ENCODE measurements around the gene NBEAL2. TPM values are rescaled to one million over a fixed set of nuclear protein-coding genes. Genes with fewer than 3 reads are reported as not detected.
A peak's percentile ranks its signal among the peaks of the same experiment; 100 is the strongest.
"Not testable (repeated sequence)": the region's sequence is repeated elsewhere in the genome, so short reads cannot be mapped to it uniquely, and the experiment has no call there.

NBEAL2 gene
- polyA plus RNA-seq, 3 donors, result 10.4 to 622 (median 17.3) TPM

GRCh38 chr3:46962990-46963389 is 16.5 kb upstream of the NBEAL2 start:
- H3K27ac ChIP-seq (ENCODE audit: low read depth in 1 of 2, low read length in 2 of 2), result no peak overlapping the region
- H3K9me3 Mint-ChIP-seq, result peaks cover 0 to 3% (median 0%) of the 10 kb centered on the region in 7 donors
- H3K4me3 ChIP-seq (replicated peaks in 1 of 3; ENCODE audit: low read depth in 2 of 3, low read length in 3 of 3), result no peak overlapping the region
- no peak overlapping the region for H3K4me2 ChIP-seq (replicated peaks; ENCODE audit: extremely low read depth, low read length, poor library complexity, severe bottlenecking)
- H3K27me3 Mint-ChIP-seq (ENCODE audit: low read depth in 3 of 3), result peaks cover 0 to 3% (median 1%) of the 10 kb centered on the region in 3 donors
- intact Hi-C loops (cut with micrococcal nuclease), result no loop called here
- H2AFZ ChIP-seq (ENCODE audit: insufficient read depth, low read depth, low read length, poor library complexity, severe bottlenecking), result no peak overlapping the region
- peaks cover 90% of the 10 kb centered on the region for H3K79me2 ChIP-seq (ENCODE audit: insufficient read depth, low read length)
- H3K36me3 Mint-ChIP-seq, result peaks cover 36 to 51% of the 10 kb centered on the region in 2 donors
- peak overlapping the region in 3 of 7 donors; percentile 61 to 62 (median 61) for H3K27ac Mint-ChIP-seq
- DNase-seq, result no peak
- no peak overlapping the region for H3K9ac ChIP-seq (ENCODE audit: insufficient read depth, low read length, poor library complexity, severe bottlenecking)
- H3K4me3 Mint-ChIP-seq, result no peak overlapping the region
- peaks cover 44 to 71% of the 10 kb centered on the region in 2 donors for H3K4me1 ChIP-seq (ENCODE audit: control insufficient read depth in 1 of 2, insufficient read depth in 2 of 2, low read length in 2 of 2)
- no peaks in the 10 kb centered on the region for H3K9me3 ChIP-seq (replicated peaks in 1 of 2; ENCODE audit: control insufficient read depth in 1 of 2, insufficient read depth in 1 of 2, low read length in 2 of 2)
- H3K4me1 Mint-ChIP-seq, result peaks cover 83% of the 10 kb centered on the region
- peaks cover 7 to 16% of the 10 kb centered on the region in 2 donors for H3K36me3 ChIP-seq (replicated peaks in 1 of 2; ENCODE audit: control insufficient read depth in 1 of 2, insufficient read depth in 2 of 2, low read length in 2 of 2)
- TF ChIP-seq CTCF (IDR thresholded peaks at IDR 0.05), result no peak
- no CpG with 5 or more reads among the region's 1 CpG for WGBS (ENCODE audit: insufficient coverage)
- H4K20me1 ChIP-seq (ENCODE audit: insufficient read depth, low read length), result peaks cover 78% of the 10 kb centered on the region
- H3K27me3 ChIP-seq (ENCODE audit: control insufficient read depth in 2 of 2, insufficient read depth in 2 of 2, low read length in 2 of 2), result no peaks in the 10 kb centered on the region

GRCh38 chr3:46964038-46964590 is 15.4 kb upstream of the NBEAL2 start:
- WGBS (ENCODE audit: insufficient coverage), result 56% methylated on average over 27 of the region's 36 CpGs
- H3K9ac ChIP-seq (ENCODE audit: insufficient read depth, low read length, poor library complexity, severe bottlenecking); H3K9me3 ChIP-seq (replicated peaks in 1 of 2; ENCODE audit: control insufficient read depth in 1 of 2, insufficient read depth in 1 of 2, low read length in 2 of 2); intact Hi-C loops (cut with micrococcal nuclease); DNase-seq; H3K27ac ChIP-seq (ENCODE audit: low read depth in 1 of 2, low read length in 2 of 2); H3K4me2 ChIP-seq (replicated peaks; ENCODE audit: extremely low read depth, low read length, poor library complexity, severe bottlenecking); H3K27me3 ChIP-seq (ENCODE audit: control insufficient read depth in 2 of 2, insufficient read depth in 2 of 2, low read length in 2 of 2); H3K9me3 Mint-ChIP-seq; H2AFZ ChIP-seq (ENCODE audit: insufficient read depth, low read depth, low read length, poor library complexity, severe bottlenecking); H3K4me3 ChIP-seq (replicated peaks in 1 of 3; ENCODE audit: low read depth in 2 of 3, low read length in 3 of 3); H3K27me3 Mint-ChIP-seq (ENCODE audit: low read depth in 3 of 3): not testable (repeated sequence)
- peaks cover 7 to 15% of the 10 kb centered on the region in 2 donors for H3K36me3 ChIP-seq (replicated peaks in 1 of 2; ENCODE audit: control insufficient read depth in 1 of 2, insufficient read depth in 2 of 2, low read length in 2 of 2)
- peaks cover 39 to 53% of the 10 kb centered on the region in 2 donors for H3K36me3 Mint-ChIP-seq
- H3K27ac Mint-ChIP-seq, result peak overlapping the region in 6 of 7 donors; percentile 31 to 90 (median 81)
- H3K4me3 Mint-ChIP-seq, result peak overlapping the region; percentile 30 to 31
- peaks cover 86% of the 10 kb centered on the region for H3K4me1 Mint-ChIP-seq
- H3K4me1 ChIP-seq (ENCODE audit: control insufficient read depth in 1 of 2, insufficient read depth in 2 of 2, low read length in 2 of 2), result peaks cover 46 to 74% of the 10 kb centered on the region in 2 donors
- H3K79me2 ChIP-seq (ENCODE audit: insufficient read depth, low read length), result peaks cover 90% of the 10 kb centered on the region
- peaks cover 78% of the 10 kb centered on the region for H4K20me1 ChIP-seq (ENCODE audit: insufficient read depth, low read length)

All from CD14-positive monocyte (primary cell).